ENCODE results near the gene LINC00305. TPM values are rescaled to one million over a fixed set of nuclear protein-coding genes. Genes with fewer than 3 reads are reported as not detected.

The LINC00305 gene
- total RNA-seq, 4 donors from 2014 or later, result not detected

DNA sequence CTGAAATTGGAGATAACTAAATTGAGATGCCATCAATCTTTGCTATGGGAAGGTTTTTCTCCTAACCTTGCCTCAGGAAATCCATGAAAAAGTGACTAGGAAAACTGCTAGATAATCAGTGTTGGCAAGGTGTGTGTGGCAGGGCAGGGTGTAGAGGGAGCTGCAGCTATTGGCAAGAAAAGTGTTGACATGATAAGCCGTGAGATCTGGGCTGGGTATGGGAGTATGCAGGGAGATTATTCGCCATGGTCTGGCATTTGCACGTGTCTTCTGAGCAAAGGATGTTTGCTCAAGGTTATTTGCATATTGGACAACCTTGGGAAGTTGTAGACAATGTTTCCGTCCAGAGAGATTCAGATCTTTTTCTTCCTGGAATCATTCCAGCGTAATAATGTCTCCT is 104.3 kb downstream of the LINC00305 start:
- DNase-seq (ENCODE audit: low spot score in 2 of 2), result no peak
- intact Hi-C loops (cut with DNase I; ENCODE audit: low total_unique reads), result no loop called here
- WGBS, 2 donors, result 57 to 60% methylated on average over 5 of the region's 5 CpGs
- TF ChIP-seq, protein P1, sequence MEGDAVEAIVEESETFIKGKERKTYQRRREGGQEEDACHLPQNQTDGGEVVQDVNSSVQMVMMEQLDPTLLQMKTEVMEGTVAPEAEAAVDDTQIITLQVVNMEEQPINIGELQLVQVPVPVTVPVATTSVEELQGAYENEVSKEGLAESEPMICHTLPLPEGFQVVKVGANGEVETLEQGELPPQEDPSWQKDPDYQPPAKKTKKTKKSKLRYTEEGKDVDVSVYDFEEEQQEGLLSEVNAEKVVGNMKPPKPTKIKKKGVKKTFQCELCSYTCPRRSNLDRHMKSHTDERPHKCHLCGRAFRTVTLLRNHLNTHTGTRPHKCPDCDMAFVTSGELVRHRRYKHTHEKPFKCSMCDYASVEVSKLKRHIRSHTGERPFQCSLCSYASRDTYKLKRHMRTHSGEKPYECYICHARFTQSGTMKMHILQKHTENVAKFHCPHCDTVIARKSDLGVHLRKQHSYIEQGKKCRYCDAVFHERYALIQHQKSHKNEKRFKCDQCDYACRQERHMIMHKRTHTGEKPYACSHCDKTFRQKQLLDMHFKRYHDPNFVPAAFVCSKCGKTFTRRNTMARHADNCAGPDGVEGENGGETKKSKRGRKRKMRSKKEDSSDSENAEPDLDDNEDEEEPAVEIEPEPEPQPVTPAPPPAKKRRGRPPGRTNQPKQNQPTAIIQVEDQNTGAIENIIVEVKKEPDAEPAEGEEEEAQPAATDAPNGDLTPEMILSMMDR (IDR thresholded peaks at IDR 0.05), result no peak
- no peak for TF ChIP-seq POLR2A (IDR thresholded peaks at IDR 0.05)
- H3K4me3 ChIP-seq (ENCODE audit: low read depth, poor library complexity, severe bottlenecking), result no peak overlapping the region

DNA sequence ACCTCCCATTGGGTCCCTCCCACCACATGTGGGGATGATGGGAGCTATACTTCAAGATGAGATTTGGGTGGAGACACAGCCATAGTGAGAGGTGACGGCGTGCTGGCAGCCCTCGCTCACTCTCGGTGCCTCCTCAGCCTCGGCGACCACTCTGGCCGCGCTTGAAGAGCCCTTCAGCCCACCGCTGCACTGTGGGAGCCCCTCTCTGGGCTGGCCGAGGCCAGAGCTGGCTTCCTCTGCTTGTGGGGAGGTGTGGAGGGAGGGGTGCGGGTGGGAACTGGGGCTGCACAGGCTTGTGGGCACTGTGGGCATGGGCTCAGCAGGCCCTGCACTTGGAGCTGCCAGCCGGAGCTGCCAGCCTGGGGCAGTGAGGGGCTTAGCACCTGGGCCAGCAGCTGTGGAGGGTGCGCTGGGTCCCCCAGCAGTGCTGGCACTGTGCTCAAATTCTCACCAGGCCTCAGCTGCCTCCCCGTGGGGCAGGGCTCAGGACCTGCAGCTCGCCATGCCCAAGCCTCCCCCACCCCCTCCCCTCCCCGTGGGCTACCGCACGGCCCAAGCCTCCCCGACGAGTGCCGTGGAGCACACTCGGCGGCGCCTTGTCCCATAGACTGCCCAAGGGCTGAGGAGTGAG is 106.0 kb downstream of the LINC00305 start:
- TF ChIP-seq POLR2A (IDR thresholded peaks at IDR 0.05), result no peak
- TF ChIP-seq, protein P1 (IDR thresholded peaks at IDR 0.05), result no peak
- DNase-seq (ENCODE audit: low spot score in 2 of 2), result no peak
- WGBS, 2 donors, result 97% methylated on average over 11 to 13 of the region's 24 CpGs
- no peak overlapping the region for H3K4me3 ChIP-seq (ENCODE audit: low read depth, poor library complexity, severe bottlenecking)
- intact Hi-C loops (cut with DNase I; ENCODE audit: low total_unique reads), result no loop called here

DNA sequence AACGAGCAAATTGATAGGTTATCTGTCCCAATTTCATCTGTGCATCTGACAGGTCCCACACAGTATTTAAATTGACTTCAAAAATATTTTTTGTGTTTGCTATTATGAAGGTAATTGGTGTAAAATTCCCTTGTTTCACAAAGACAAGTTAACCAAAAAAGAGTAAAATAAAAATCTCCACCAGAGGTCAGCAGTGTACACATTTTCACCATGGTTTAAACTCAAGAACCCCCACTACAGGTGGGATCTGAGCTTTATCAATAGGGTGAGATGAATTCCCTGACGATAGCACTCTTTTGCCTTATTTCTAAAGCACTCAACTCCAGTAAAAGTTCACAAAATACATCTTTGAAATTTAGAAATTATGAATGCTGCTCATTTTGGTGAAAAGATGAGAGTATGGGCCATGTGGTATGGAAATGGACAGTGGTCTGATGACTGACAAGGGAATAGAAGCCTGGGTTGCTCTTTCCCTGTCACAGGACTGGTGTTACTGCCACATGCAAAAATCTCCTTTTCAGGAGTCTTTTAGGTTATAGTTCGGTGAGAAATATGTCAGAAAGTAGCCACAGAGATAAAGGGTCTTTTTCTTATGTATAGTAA is 111.0 kb downstream of the LINC00305 start:
- intact Hi-C loops (cut with DNase I; ENCODE audit: low total_unique reads), result no loop called here
- TF ChIP-seq, protein P1 (IDR thresholded peaks at IDR 0.05), result no peak
- TF ChIP-seq POLR2A (IDR thresholded peaks at IDR 0.05), result no peak
- WGBS, 2 donors, result 28 to 31% methylated on average over 3 of the region's 3 CpGs
- no peak for DNase-seq (ENCODE audit: low spot score in 2 of 2)
- H3K4me3 ChIP-seq (ENCODE audit: low read depth, poor library complexity, severe bottlenecking), result no peak overlapping the region

DNA sequence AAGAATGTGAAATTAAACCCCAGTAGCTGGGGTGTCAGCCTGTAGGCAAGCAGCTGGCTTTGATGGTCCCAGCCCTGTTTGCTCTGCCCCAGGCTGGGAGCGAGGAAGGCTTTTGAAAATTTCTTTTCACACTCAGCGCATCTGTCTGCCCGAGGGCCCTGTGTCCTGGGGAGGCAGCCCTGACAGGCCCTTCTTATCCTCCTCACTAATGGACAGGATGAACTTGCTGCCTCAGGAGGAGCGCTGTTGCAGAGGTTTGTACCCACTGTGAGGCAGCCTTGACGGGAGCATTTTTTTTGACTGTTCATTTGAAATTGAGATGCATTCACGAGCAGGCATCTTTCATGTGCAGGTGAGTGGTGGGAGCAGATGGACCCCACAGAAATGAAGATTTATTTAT is 116.6 kb downstream of the LINC00305 start:
- 47 to 61% methylated on average over 6 of the region's 6 CpGs for WGBS, 2 donors
- no peak overlapping the region for H3K4me3 ChIP-seq (ENCODE audit: low read depth, poor library complexity, severe bottlenecking)
- DNase-seq (ENCODE audit: low spot score in 2 of 2), result no peak
- intact Hi-C loops (cut with DNase I; ENCODE audit: low total_unique reads), result no loop called here
- no peak for TF ChIP-seq POLR2A (IDR thresholded peaks at IDR 0.05)
- TF ChIP-seq, protein P1 (IDR thresholded peaks at IDR 0.05), result no peak

DNA sequence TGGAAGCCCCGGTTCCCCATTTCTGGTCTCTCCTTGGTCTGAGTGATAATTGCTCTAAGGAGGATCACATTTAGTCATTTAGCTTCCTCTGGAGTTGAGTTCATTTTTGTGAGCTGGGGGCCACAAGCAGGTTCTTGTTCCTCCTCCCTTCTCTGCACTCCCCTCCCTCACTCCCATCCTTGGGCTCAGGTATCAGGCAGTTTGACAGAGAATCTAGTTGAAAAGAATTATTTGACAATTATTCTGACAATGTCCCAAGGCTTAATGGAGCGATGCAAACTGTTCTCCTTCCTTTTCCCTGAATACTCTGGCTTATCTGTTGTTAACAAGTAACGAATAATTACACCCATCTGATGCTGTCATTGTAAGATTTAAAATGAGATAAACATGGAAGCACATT is 117.5 kb downstream of the LINC00305 start:
- intact Hi-C loops (cut with DNase I; ENCODE audit: low total_unique reads), result no loop called here
- TF ChIP-seq, protein P1 (IDR thresholded peaks at IDR 0.05), result no peak
- TF ChIP-seq POLR2A (IDR thresholded peaks at IDR 0.05), result no peak
- no peak overlapping the region for H3K4me3 ChIP-seq (ENCODE audit: low read depth, poor library complexity, severe bottlenecking)
- 50 to 56% methylated on average over 3 of the region's 3 CpGs for WGBS, 2 donors
- DNase-seq (ENCODE audit: low spot score in 2 of 2), result no peak

Other genes starting within 250 kb of the LINC00305 start
- gene SERPINB10, start 241.1 kb downstream of the LINC00305 start, total RNA-seq, result 1 to 10 TPM in 2 of 4 donors, under 1 TPM in 2; 0.15 to 1.9 (median 0.68) TPM
- under 1 TPM in 1 of 4 donors, not detected in 3; 0.65 TPM for gene HMSD, start 199.8 kb downstream of the LINC00305 start, total RNA-seq
- 100 to 1,000 TPM in 1 of 4 donors, 10 to 100 TPM in 3; 49.0 to 100 (median 73.8) TPM for gene SERPINB8, start 179.0 kb downstream of the LINC00305 start, total RNA-seq

All from lower leg skin (tissue), 4 donors.